Activated gamma-delta T cell (primary cell): ENCODE measurements around the gene STUB1.

Experiments
- DNase-seq: peaks from one replicate; lab custom pipeline; 2025; lab: John Stamatoyannopoulos, UW
- total RNA-seq, 2 donors: gene quantifications; one replicate each; lab custom pipeline; 2026; lab: John Stamatoyannopoulos, UW

Gene STUB1
- total RNA-seq = 78.0 to 82.5 reads per million in 2 donors

- peak; percentile 87 for DNase-seq
Observed at GRCh38 chr16:679814-680624, at the start of gene STUB1. Gene STUB1 (plus strand): TSS chr16:680410. CDS start chr16:680526, 116 bp downstream.

DNA sequence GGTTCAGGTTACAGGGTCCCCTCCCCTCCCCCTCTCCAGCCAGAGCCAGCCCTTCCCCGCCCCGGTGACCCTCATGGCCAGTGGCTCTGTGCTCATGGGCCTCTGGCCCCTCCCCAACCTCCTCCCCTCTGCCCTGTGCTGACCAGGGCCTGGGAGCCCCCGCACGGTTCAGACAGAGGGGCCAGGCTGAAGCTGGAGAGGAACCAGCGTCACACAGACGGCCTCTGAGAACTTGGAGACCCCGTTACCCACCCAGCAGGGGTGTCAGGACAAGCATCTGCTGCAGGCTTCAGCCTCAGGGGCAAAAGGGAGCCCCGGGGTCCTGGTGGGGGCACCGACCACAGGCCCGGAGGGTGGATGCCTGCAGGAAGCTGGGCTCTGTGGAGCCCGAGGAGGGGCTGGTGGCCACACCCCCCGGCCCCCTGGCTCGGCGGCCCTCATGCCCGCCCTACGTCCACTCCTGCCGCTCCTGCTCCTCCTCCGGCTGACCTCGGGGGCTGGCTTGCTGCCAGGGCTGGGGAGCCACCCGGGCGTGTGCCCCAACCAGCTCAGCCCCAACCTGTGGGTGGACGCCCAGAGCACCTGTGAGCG lies 49.3 kb upstream of the STUB1 start, which contains the start of gene WFIKKN1:
TSS of gene WFIKKN1 (plus strand) at position 171 of the 591 bp plus-strand sequence. CDS start at position 440, 269 bp downstream.
- DNase-seq = no peak

- no peak for DNase-seq
Observed at GRCh38 chr16:631808-632358, 48.3 kb upstream of the STUB1 start.

DNA sequence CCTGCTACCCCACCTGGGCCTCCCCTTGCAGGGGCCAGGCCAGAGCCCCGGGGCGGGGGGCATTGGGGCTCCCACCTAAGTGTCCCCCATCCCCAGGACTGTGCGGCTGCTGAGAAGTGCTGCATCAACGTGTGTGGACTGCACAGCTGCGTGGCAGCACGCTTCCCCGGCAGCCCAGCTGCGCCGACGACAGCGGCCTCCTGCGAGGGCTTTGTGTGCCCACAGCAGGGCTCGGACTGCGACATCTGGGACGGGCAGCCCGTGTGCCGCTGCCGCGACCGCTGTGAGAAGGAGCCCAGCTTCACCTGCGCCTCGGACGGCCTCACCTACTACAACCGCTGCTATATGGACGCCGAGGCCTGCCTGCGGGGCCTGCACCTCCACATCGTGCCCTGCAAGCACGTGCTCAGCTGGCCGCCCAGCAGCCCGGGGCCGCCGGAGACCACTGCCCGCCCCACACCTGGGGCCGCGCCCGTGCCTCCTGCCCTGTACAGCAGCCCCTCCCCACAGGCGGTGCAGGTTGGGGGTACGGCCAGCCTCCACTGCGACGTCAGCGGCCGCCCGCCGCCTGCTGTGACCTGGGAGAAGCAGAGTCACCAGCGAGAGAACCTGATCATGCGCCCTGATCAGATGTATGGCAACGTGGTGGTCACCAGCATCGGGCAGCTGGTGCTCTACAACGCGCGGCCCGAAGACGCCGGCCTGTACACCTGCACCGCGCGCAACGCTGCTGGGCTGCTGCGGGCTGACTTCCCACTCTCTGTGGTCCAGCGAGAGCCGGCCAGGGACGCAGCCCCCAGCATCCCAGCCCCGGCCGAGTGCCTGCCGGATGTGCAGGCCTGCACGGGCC lies 47.5 kb upstream of the STUB1 start:
- DNase-seq = no peak

DNA sequence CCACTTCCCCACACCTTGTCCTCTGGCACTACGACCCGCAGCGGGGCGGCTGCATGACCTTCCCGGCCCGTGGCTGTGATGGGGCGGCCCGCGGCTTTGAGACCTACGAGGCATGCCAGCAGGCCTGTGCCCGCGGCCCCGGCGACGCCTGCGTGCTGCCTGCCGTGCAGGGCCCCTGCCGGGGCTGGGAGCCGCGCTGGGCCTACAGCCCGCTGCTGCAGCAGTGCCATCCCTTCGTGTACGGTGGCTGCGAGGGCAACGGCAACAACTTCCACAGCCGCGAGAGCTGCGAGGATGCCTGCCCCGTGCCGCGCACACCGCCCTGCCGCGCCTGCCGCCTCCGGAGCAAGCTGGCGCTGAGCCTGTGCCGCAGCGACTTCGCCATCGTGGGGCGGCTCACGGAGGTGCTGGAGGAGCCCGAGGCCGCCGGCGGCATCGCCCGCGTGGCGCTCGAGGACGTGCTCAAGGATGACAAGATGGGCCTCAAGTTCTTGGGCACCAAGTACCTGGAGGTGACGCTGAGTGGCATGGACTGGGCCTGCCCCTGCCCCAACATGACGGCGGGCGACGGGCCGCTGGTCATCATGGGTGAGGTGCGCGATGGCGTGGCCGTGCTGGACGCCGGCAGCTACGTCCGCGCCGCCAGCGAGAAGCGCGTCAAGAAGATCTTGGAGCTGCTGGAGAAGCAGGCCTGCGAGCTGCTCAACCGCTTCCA lies 46.7 kb upstream of the STUB1 start:
- no peak for DNase-seq

DNA sequence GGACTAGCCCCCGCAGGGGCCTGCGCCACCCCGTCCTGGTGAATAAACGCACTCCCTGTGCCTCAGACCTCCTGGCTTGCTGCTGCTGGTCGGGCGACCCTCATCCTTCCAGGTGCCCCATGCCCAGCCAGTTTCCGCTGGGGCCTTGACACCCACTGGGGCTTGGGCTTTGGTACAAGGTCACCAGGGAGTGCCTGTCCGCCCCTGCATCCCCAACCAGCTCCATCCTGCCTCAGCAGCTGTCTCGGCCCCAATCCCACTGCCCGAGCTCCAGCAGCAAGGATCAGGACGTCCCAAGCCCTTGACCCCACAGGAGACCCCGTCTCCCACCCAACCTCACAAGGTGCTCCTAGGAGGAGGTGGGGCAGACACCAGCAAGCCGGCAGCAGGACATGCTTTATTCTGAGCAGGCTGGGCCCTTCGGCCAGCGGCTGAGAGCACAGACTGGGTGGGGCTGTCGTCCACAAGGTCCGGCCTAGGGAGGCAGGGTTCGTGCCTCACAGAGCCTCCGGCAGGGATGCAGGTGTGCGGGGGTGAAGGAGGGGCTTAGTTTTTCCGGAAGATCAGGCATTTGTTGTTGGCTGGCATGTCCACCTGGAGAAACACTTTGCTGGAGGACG lies 46.0 kb upstream of the STUB1 start:
- DNase-seq = no peak

DNA sequence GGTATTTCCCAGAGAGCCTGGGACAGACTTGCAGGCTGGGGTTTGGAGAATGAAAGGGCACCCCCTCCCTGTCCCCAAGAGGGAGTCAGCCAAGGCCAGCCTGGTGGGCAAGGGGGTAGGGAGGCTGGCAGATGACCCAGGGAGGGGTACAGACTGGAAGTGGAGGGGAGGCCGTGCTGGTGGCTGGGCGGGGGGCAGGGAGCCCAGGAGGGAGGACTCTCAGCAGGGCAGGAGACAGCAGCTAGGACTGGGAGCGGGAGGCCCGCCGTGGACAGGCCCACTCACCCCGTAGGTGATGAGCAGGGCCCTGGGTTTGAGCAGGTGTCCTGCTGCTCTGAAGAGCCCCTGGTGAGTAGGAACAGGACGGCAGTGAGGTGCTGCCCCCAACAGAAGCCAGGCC lies 45.2 kb upstream of the STUB1 start:
- no peak for DNase-seq

- DNase-seq = no peak
Observed at GRCh38 chr16:635573-636205, 44.5 kb upstream of the STUB1 start.

DNA sequence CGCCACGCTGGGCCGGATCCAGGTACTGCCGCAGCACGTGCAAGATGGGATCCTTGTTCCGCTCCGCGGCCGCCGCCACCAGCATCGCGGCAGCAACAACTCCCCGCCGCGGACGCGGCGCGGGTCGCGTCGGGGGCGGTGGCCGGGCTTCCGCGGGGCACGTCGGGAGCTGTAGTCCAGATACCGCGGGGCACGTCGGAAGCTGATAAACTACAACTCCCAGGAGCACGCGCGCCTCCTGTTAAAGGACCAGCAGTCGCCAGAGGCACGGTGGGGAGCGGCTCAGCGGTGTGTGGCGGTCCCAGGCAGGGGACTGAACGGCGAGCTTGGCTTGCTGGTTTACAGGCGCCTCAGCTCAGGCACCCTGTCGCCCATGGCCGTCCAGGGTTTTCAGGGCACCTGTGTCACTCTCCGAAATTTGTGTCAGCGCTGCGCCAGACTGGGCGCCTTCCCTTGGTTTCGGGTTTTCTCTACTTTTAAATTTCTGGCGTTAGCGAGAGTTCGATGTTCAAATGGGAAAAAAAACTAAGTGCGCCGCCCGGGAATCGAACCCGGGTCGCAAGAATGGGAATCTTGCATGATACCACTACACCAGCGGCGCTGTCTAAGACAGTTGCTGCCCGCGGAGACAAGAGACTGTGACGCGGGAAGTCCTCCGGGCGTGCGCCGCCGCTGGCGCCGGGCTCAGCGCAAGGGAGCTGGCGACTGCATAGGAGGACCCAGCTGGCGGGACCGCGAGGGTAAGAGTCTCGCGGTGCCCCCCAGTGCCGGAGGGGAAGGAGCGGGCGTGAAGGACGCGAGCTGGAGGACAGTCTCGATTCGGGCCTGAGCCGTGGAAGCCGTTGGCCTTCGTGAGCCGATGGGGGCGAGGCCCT lies 43.8 kb upstream of the STUB1 start, which contains the start of gene METTL26:
TSS of gene METTL26 (minus strand) at position 100 of the 875 bp plus-strand sequence. CDS start at position 85, 15 bp downstream.
- peak; percentile 83 for DNase-seq

DNA sequence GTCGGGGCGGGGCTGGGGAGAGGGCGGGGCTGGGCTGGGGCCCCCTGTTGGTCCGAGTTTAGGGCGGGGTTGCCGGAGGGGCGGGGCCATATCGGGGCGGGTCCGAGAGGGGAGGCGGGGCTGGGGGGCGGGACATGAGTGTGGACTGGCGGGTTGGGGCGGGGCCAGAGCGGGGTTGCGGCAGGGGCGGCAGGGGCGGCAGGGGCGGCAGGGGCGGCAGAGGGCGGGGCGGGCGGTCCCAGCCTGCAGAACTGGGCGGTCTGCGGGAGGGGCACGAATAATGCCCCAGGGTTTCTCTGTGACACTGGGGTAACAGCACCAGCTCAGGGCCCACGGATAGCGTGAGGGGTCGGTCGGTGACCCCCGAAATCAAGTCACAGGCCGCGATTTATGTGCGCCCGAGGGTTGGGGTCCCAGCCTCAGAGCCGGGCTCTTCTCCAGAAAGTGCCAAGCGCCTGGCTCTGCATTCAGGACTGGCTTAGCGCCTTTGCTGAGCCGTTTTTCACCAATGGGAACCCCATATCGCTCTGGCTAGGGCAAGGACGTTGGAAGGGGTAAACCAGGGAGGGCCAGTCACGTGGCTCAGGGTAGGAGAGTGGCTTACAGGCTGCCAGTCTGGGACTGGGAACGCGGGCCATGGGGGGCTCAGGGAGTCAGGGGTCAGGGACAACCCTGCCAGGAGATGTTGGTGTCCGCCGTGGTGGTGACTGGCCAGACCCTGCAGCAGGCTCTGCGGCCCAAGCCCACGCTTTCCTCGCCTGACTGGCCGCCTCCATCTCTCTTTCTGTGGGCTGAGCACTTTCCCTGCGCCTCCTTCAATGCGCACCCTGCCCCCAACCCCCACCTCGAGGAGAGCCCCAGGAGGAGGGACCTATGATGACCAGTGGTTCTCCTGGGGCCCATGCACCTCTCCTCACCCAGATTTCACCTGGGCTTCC lies 42.9 kb upstream of the STUB1 start:
- DNase-seq = peak; percentile 85

- no peak for DNase-seq
Observed at GRCh38 chr16:638034-638543, 42.1 kb upstream of the STUB1 start.

DNA sequence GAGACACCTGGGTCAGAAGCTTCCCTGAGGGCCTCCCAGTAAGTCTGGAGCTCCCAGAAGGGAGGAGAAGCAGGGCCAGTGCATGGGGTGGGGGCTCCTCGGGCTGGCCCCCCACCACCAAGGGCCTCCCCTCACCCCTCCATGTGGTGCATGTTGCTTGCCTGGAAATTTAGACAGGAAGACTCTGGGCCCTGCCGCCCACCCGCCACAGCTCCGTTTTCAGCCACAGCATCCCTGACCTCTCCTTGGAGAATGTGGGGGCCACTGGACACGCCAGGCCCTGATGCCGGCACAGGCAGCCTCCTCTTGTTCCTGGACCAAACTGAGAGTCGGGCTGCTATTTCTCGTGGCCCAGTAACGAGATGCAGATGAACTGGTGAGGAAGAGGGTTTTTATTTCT lies 41.4 kb upstream of the STUB1 start:
- DNase-seq = no peak

- no peak for DNase-seq
Observed at GRCh38 chr16:640614-641013, 39.6 kb upstream of the STUB1 start.

GRCh38 chr16:641326-642188 lies 38.7 kb upstream of the STUB1 start, which contains the start of gene MCRIP2:
Gene MCRIP2 (plus strand): TSS chr16:641828. CDS start chr16:641992, 164 bp downstream.
- DNase-seq = peak; percentile 45

DNA sequence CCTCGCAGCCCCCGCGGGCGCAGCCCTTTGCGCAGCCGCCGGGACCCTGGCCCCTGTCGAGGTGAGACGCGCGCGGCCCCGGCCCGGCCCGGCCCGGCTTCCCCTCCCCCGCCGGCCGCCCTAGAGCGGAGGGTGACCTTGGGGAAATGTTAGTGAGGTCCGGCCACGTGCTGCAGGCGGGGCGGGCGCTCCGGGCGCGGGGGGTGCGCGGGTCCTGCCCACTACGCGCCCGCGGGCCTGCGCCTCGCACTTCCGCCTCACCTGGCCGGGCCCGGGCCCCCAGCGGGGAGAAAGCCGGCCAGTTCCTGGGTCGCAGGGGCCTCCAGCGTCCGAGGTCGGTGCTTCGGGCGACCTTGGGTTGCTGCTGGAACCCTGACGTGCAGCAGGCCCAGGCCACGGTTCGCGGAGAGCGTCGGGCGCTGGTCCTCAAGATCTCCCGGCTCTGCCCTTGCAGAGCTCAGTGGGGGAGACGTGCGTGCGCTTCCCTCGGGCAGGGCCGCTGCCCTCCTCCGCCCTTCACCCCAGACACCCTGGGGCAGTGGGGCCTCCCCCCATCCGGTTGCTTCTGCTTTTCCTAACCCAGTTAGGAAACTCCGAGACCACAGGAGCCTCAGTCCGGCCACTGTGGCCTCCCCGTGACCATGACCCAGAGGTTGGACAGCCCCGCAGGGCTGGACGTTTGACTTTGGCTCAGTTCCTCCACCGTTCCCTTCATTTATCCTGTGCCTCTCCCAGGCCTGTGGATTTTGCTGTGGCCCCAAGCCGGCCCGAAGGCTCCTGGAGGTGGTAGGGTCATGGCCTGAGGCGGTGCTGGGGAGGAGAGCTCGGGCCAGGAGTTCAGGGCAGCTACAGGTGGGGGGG lies 37.8 kb upstream of the STUB1 start:
- DNase-seq = no peak

GRCh38 chr16:643050-643368 lies 37.2 kb upstream of the STUB1 start:
- no peak for DNase-seq
